Neural crest cell (in vitro differentiated cells): Measurements from ENCODE around the gene CALR. TPM values are rescaled to one million over a fixed set of nuclear protein-coding genes. Genes with fewer than 3 reads are reported as not detected.

Experiments
- DNase-seq: peaks from one replicate; pipeline ENCODE4 v3.0.0; 2021; ENCODE audit warnings: low read depth, mixed read lengths, low spot score
- H3K27ac Mint-ChIP-seq: one replicate; pipeline ENCODE4 v1.8.0; 2021; ENCODE audit warnings: mild to moderate bottlenecking, mixed read lengths; ENCODE audit not compliant: unreplicated experiment
- H3K27me3 Mint-ChIP-seq: 2 replicates; pipeline ENCODE4 v1.8.0; 2021; ENCODE audit warnings: low read depth, mild to moderate bottlenecking, mixed read lengths
- H3K36me3 Mint-ChIP-seq: 2 replicates; pipeline ENCODE4 v1.8.0; 2021; ENCODE audit warnings: low read depth, mild to moderate bottlenecking, mixed read lengths
- H3K4me1 Mint-ChIP-seq: 2 replicates; pipeline ENCODE4 v1.8.0; 2021; ENCODE audit warnings: mixed read lengths
- H3K4me3 Mint-ChIP-seq: one replicate; pipeline ENCODE4 v1.8.0; 2021; ENCODE audit warnings: mild to moderate bottlenecking, mixed read lengths
- H3K9me3 Mint-ChIP-seq: 2 replicates; pipeline ENCODE4 v1.8.0; 2021; ENCODE audit warnings: mixed read lengths
- total RNA-seq: library from RNA; stranded (reverse); gene quantifications from 2 replicates; pipeline ENCODE4 v1.2.1, GENCODE V29; 2021
- TF ChIP-seq, protein P1 (sequence below): fragments of 200-600 bp; sonication (generic); conservative IDR thresholded peaks from 2 replicates; pipeline ENCODE4 v1.5.0; 2021; ENCODE audit warnings: antibody characterized with exemption, mild to moderate bottlenecking

CALR gene
- total RNA-seq, 1 donor from 2014 or later, result 679 TPM

DNA sequence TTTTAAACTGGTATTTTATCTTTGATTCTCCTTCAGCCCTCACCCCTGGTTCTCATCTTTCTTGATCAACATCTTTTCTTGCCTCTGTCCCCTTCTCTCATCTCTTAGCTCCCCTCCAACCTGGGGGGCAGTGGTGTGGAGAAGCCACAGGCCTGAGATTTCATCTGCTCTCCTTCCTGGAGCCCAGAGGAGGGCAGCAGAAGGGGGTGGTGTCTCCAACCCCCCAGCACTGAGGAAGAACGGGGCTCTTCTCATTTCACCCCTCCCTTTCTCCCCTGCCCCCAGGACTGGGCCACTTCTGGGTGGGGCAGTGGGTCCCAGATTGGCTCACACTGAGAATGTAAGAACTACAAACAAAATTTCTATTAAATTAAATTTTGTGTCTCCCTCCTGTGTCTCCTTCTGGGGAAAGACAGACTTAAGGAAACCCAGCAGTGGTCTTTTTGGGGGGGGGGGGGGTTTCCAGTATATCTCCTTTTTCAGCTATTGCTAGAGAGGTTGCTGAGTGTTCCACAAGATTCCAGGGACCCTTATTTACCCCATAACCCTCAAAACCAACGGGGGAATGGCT, 5.8 kb downstream of the CALR start:
- Mint-ChIP-seq H3K27ac (no peak overlapping the region), H3K9me3 (no peaks in the 10 kb centered on the region), H3K4me3 (peak overlapping the region; percentile 95), H3K27me3 (peaks cover 15% of the 10 kb centered on the region), H3K36me3 (peaks cover 33% of the 10 kb centered on the region), H3K4me1 (peaks cover 46% of the 10 kb centered on the region)
- TF ChIP-seq, protein P1, sequence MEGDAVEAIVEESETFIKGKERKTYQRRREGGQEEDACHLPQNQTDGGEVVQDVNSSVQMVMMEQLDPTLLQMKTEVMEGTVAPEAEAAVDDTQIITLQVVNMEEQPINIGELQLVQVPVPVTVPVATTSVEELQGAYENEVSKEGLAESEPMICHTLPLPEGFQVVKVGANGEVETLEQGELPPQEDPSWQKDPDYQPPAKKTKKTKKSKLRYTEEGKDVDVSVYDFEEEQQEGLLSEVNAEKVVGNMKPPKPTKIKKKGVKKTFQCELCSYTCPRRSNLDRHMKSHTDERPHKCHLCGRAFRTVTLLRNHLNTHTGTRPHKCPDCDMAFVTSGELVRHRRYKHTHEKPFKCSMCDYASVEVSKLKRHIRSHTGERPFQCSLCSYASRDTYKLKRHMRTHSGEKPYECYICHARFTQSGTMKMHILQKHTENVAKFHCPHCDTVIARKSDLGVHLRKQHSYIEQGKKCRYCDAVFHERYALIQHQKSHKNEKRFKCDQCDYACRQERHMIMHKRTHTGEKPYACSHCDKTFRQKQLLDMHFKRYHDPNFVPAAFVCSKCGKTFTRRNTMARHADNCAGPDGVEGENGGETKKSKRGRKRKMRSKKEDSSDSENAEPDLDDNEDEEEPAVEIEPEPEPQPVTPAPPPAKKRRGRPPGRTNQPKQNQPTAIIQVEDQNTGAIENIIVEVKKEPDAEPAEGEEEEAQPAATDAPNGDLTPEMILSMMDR, result no peak
- no peak for DNase-seq

DNA sequence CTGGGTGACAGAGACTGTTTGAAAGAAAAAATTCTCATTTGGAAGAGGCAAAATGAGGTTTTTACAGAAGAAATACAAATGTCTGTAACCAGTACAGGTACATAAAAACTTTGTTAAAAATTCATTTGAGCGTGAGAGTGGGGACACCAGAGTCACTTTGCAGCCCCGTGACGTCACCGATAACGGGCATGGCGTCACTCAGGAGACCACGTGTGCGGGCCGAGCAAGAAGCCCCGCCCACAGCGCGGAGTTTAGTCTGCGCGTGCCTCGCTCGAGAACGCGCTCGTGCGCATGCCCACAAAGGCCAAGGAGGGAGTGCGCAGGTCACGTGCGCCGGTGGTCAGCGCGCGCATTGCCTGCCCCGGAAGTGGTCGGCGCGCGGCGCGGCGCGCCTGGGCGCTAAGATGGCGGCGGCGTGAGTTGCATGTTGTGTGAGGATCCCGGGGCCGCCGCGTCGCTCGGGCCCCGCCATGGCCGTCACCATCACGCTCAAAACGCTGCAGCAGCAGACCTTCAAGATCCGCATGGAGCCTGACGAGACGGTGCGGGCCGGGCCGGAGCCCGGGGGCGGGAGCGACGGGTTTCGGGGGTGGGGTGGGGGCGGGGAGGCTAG, 7.2 kb downstream of the CALR start, which contains the start of gene RAD23A:
RAD23A (plus strand) TSS at position 384 of the 613 bp plus-strand sequence; CDS start at position 471, 87 bp downstream.
- peaks cover 12% of the 10 kb centered on the region for H3K27me3 Mint-ChIP-seq
- H3K4me3 Mint-ChIP-seq, result peak within 1 kb of the TSS; percentile 95
- H3K27ac Mint-ChIP-seq, result peak within 1 kb of the TSS; percentile 98
- DNase-seq, result peak; percentile 99
- H3K9me3 Mint-ChIP-seq, result no peaks in the 10 kb centered on the region
- peaks cover 33% of the 10 kb centered on the region for H3K4me1 Mint-ChIP-seq
- TF ChIP-seq, protein P1, result no peak
- H3K36me3 Mint-ChIP-seq, result peaks cover 25% of the 10 kb centered on the region

DNA sequence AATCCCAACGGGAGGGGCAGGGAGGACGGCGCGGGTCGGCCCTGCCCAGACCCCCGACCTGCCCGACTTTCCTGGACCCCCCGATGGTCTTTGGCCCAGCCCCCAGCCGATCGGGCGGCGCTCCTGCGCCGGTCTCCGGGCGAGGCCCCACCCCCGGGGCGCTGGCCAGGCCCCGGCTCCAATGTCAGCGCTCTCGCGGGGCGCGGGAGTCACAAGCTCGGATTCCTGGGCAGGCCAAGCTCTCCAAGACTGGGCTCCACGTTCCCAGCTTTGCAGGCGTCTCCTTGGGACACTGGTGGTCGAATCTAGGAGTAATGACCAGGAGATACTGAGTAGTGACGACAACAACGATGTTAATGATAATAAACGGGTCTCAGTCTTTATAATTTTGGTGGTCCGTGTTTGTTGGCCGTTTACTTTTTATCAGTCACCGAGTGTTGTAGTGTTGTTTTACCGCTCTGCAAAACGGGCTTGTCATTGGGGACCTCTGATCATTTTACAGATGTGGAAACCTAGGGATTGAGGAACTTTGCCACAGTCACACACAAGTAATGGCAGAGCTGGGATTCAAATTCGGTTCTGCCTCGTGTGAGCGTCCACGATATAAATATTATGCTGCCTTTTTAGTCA, 7.8 kb downstream of the CALR start:
- Mint-ChIP-seq H3K4me3 (peak overlapping the region; percentile 95), H3K27me3 (peaks cover 12% of the 10 kb centered on the region), H3K9me3 (no peaks in the 10 kb centered on the region), H3K4me1 (peaks cover 30% of the 10 kb centered on the region), H3K36me3 (peaks cover 21% of the 10 kb centered on the region), H3K27ac (peak overlapping the region; percentile 92)
- TF ChIP-seq, protein P1, result no peak
- DNase-seq, result peak; percentile 58

DNA sequence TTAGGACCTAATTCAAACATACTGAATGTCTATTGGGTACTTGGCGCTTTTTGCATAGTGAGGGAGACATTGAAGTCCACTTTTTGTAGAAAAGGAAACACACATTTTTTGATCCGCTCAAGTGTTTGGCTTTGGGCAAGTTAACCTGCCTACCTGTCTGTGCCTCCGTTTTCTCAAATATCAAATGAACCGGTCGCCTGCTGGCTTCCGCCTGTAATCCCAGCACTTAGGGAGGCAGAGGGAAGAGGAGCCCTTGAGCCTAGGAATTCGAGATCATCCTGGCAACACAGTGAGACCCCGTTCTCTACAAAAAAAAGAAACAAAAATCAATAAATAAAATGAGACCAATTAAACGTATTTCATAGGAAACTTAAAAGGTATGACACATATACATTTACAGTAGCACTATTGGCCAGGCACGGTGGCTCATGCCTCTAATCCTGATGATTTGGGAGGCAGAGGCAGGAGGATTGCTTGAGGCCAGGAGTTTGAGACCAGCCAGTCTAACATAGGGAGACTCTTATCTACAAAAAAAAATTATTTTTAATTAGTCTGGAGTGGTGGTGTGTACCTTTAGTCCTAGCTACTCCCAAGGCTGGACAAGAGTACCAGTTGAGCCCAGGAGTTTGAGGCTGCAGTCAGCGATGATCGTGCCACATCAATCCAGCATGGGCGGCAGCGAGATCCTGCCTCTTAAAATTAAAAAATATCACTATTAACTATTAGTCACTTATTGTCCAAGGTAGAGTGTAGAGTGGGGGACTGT, 8.5 kb downstream of the CALR start:
- peaks cover 30% of the 10 kb centered on the region for H3K4me1 Mint-ChIP-seq
- H3K9me3 Mint-ChIP-seq, result no peaks in the 10 kb centered on the region
- peaks cover 12% of the 10 kb centered on the region for H3K27me3 Mint-ChIP-seq
- DNase-seq, result no peak
- H3K27ac Mint-ChIP-seq, result peak overlapping the region; percentile 92
- TF ChIP-seq, protein P1, result no peak
- peaks cover 21% of the 10 kb centered on the region for H3K36me3 Mint-ChIP-seq
- peak overlapping the region; percentile 95 for H3K4me3 Mint-ChIP-seq

DNA sequence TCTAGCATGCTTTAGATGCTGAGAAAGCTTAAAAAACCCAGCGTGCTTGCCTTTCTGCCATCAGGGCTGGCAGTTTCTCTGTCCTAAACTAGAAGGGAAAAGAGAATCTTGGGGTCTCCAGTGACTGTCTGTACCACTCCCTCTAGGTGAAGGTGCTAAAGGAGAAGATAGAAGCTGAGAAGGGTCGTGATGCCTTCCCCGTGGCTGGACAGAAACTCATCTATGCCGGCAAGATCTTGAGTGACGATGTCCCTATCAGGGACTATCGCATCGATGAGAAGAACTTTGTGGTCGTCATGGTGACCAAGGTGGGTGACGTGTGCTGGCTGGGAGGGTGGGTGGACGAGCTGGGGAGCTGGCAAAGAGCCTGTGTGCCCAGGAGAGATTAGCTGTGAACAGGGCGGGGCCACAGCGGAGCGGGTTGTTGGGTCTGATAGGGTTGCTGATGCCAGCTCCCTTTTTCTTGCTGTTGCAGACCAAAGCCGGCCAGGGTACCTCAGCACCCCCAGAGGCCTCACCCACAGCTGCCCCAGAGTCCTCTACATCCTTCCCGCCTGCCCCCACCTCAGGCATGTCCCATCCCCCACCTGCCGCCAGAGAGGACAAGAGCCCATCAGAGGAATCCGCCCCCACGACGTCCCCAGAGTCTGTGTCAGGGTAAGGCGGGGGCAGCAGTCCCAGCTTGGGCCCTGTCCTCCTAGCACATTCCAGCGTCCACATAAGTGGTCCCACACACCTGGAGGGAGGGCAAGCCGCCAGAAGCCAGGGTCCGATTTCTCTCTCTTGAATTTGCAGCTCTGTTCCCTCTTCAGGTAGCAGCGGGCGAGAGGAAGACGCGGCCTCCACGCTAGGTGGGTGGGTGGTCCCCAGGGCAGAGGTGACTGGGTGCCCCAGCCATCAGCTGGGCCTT, 9.5 kb downstream of the CALR start:
- TF ChIP-seq, protein P1, result no peak
- Mint-ChIP-seq H3K9me3 (no peaks in the 10 kb centered on the region), H3K27ac (peak overlapping the region; percentile 63), H3K4me1 (peaks cover 30% of the 10 kb centered on the region), H3K36me3 (peaks cover 21% of the 10 kb centered on the region), H3K27me3 (peaks cover 12% of the 10 kb centered on the region), H3K4me3 (peak overlapping the region; percentile 95)
- no peak for DNase-seq
